ENCODE data around the gene PFKL. TPM values are rescaled to one million over a fixed set of nuclear protein-coding genes. Genes with fewer than 3 reads are reported as not detected.
A peak's percentile ranks its signal among the peaks of the same experiment; 100 is the strongest.

PFKL gene
- total and polyA plus RNA-seq, 8 donors, result 80.3 to 116 (median 93.5) TPM

DNA sequence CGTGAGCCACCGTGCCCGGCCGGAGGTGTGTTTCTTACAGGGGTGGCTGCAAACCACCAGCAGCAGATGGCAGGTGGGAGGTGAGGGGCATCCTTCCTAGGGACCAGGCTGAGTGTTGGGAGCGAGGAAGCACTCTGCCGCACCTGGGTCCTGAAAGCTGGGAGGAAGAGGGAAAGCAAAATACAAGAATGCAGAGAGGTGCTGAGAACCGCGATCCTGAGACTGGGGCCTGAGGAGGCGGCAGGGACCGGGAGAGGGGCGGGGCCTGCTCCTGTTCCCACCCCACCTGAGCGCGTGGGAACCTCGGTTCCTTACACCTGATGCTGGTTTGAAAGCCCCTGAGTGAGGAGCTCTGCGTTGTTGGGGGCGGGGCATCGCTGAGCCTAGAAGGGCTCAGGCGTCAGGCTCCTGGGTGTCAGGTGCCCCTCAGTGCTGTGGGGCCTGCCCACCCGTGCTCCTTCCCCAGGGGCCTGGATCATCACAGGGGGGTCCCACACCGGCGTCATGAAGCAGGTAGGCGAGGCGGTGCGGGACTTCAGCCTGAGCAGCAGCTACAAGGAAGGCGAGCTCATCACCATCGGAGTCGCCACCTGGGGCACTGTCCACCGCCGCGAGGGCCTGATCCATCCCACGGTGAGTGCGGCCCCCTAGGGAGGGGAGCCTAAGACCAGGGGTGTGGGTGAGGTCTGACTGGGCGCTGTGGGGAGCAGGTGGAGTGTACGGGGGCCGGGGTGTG lies 69.0 kb downstream of the PFKL start:
- H3K4me1 ChIP-seq, result peaks cover 0 to 15% of the 10 kb centered on the region in 2 donors
- DNase-seq (peak in 1 of 4 donors; percentile 70), ATAC-seq (peak; percentile 26)
- H3K4me3 ChIP-seq, result no peak overlapping the region
- intact Hi-C loops (cut with DNase I), result no loop called here
- H3K9me3 ChIP-seq, result no peaks in the 10 kb centered on the region
- no peak overlapping the region for H3K27ac ChIP-seq
- H3K36me3 ChIP-seq, result peaks cover 0 to 34% of the 10 kb centered on the region in 2 donors
- peaks cover 0 to 24% of the 10 kb centered on the region in 2 donors for H3K27me3 ChIP-seq
- TF ChIP-seq, protein P1, sequence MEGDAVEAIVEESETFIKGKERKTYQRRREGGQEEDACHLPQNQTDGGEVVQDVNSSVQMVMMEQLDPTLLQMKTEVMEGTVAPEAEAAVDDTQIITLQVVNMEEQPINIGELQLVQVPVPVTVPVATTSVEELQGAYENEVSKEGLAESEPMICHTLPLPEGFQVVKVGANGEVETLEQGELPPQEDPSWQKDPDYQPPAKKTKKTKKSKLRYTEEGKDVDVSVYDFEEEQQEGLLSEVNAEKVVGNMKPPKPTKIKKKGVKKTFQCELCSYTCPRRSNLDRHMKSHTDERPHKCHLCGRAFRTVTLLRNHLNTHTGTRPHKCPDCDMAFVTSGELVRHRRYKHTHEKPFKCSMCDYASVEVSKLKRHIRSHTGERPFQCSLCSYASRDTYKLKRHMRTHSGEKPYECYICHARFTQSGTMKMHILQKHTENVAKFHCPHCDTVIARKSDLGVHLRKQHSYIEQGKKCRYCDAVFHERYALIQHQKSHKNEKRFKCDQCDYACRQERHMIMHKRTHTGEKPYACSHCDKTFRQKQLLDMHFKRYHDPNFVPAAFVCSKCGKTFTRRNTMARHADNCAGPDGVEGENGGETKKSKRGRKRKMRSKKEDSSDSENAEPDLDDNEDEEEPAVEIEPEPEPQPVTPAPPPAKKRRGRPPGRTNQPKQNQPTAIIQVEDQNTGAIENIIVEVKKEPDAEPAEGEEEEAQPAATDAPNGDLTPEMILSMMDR (IDR thresholded peaks at IDR 0.05), result no peak

DNA sequence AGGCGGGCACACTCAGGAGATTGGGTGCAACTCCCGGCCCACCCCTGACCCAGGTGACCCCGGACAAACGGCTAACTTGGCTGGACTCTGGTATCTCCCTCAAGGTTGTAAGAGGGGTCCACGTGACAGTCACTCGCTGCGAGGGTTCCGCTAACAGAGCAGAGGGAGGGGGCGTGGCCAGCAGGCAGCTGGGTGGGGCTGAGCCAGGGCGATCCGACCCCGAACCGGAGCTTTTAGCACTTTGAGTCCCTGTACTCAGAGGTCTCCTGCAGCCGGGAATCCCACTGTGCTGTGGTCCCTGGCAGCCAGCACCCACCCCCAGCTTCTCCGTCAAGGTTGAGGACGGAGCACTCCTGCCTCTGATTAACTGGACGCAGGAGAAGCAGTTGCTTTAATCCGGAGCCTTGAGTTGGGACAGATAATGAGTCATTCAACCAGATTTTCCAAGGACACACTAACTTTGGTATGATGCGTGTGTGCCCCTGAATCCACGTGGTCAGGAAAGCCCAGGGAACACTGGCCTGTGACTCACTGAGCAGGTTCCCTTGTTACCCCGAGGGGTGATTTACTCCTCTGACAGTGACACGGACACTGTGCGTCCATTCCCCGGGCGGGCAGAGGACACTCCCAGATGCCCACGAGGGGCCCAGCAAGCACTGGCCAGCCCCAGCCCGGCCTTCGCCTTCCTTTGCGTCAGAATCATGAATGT lies 70.3 kb downstream of the PFKL start:
- Histone ChIP-seq H3K9me3 (no peaks in the 10 kb centered on the region), H3K36me3 (peaks cover 0 to 25% of the 10 kb centered on the region in 2 donors), H3K27ac (no peak overlapping the region), H3K4me1 (peaks cover 0 to 28% of the 10 kb centered on the region in 2 donors), H3K4me3 (no peak overlapping the region), H3K27me3 (peaks cover 0 to 26% of the 10 kb centered on the region in 2 donors)
- intact Hi-C loops (cut with DNase I), result no loop called here
- peak; percentile 72 for ATAC-seq
- TF ChIP-seq, protein P1 (IDR thresholded peaks at IDR 0.05), result no peak
- DNase-seq, result peak in 2 of 4 donors; percentile 64 to 81

DNA sequence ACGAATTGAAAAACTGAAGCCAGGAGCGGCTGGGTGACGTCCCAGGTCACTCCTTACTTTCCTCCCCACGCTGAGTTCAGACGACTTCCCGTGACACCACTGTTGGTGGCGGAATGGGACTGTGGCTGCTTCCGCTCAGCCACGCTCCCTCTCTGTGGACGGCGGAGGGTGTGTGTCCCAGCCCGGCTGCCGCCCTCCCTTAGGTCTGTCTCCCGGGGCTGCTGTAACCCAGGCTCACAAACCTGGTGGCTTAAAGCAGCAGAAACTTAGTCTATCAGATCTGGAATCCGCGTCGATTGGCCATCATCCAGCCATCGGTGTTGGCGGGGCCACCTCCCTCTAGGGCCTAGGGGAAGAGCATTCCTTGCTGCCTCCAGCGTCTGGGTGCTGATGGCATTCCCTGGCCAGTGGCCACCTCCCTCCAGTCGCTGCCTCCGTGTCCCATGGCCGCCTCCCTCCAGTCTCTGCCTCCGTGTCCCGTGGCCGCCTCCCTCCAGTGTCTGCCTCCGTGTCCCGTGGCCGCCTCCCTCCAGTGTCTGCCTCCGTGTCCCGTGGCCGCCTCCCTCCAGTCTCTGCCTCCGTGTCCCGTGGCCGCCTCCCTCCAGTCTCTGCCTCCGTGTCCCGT lies 71.0 kb downstream of the PFKL start:
- no peak for ATAC-seq

DNA sequence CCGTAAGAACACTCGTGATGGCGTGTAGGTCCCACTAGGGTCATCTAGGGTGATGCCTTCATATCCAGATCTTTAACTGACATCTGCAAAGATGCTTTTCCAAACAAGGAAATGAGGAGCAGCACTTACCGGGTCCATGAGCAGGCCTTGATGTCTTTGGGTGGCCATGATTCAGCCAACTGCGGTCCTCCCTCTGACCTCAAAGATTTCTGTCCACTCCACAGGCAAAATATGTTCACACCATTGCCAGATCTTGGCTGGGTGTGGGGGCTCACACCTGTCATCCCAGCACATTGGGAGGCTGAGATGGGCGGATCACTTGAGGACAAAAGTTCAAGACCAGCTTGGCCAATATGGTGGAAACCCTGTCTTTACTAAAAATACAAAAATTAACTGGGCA lies 71.7 kb downstream of the PFKL start:
- no peak overlapping the region for H3K4me3 ChIP-seq
- H3K27ac ChIP-seq, result no peak overlapping the region
- H3K4me1 ChIP-seq, result peaks cover 0 to 40% of the 10 kb centered on the region in 2 donors
- DNase-seq, result no peak
- peaks cover 0 to 22% of the 10 kb centered on the region in 2 donors for H3K36me3 ChIP-seq
- TF ChIP-seq, protein P1 (IDR thresholded peaks at IDR 0.05), result no peak
- intact Hi-C loops (cut with DNase I), result no loop called here
- peaks cover 0 to 35% of the 10 kb centered on the region in 2 donors for H3K27me3 ChIP-seq
- no peaks in the 10 kb centered on the region for H3K9me3 ChIP-seq
- ATAC-seq, result no peak

More for the DNA sequence above, 71.0 kb downstream of the PFKL start:
- TF ChIP-seq, protein P1 (IDR thresholded peaks at IDR 0.05), result no peak
- peak in 1 of 4 donors; percentile 7 for DNase-seq
- Histone ChIP-seq H3K4me1 (peaks cover 0 to 35% of the 10 kb centered on the region in 2 donors), H3K9me3 (no peaks in the 10 kb centered on the region), H3K4me3 (no peak overlapping the region), H3K27me3 (peaks cover 0 to 33% of the 10 kb centered on the region in 2 donors), H3K36me3 (peaks cover 0 to 25% of the 10 kb centered on the region in 2 donors), H3K27ac (no peak overlapping the region)
- intact Hi-C loops (cut with DNase I), result no loop called here

DNA sequence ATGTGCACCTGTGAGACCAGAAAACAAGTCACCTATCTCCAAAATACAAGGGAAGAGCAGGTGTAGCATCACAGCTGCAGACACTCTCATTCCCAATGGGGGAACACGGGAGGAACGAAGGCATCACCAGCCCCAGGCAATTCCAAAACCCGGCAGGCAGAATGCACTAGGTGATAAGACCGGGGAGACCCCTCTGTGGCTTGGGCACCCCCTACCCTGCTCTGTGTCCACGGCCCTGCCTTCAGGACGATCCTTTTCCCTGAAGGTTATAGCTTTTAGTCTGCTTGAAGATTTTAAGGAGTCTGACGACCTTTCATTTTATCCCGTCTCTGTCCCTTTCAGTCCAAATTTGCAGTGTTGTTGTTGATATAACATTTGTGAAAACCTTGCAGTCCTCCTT lies 72.8 kb downstream of the PFKL start:
- H3K36me3 ChIP-seq, result peaks cover 0 to 18% of the 10 kb centered on the region in 2 donors
- no peaks in the 10 kb centered on the region for H3K9me3 ChIP-seq
- H3K4me3 ChIP-seq, result no peak overlapping the region
- TF ChIP-seq, protein P1 (IDR thresholded peaks at IDR 0.05), result no peak
- intact Hi-C loops (cut with DNase I), result no loop called here
- ATAC-seq, result no peak
- H3K4me1 ChIP-seq, result peaks cover 0 to 40% of the 10 kb centered on the region in 2 donors
- no peak for DNase-seq
- H3K27ac ChIP-seq, result no peak overlapping the region
- peaks cover 0 to 44% of the 10 kb centered on the region in 2 donors for H3K27me3 ChIP-seq

All from left lung (tissue), 10 donors.